ENCODE measurements around the gene OAF. TPM values are rescaled to one million over a fixed set of nuclear protein-coding genes. Genes with fewer than 3 reads are reported as not detected.
A peak's percentile ranks its signal among the peaks of the same experiment; 100 is the strongest.

Gene OAF
- total and polyA plus RNA-seq, 11 donors: 10.3 to 41.9 (median 19.9) TPM

GRCh38 chr11:120238968-120239620 is 28.3 kb downstream of the OAF start:
- H3K4me1 ChIP-seq: peaks cover 0 to 12% (median 0%) of the 10 kb centered on the region in 12 donors
- ATAC-seq (no peak), DNase-seq (no peak)
- no peaks in the 10 kb centered on the region for H3K9me3 ChIP-seq
- intact Hi-C loops (cut with DNase I): loop anchor here in 1 of 10 donors (10.0 kb wide), 1 partner anchor 446 kb away; no protein-coding TSS in a partner anchor
- H3K36me3 ChIP-seq: no peaks in the 10 kb centered on the region
- H3K27me3 ChIP-seq: peaks cover 19 to 62% (median 44%) of the 10 kb centered on the region in 9 donors
- 79 to 84% (median 82%) methylated on average over 11 of the region's 11 CpGs for WGBS, 4 donors
- H3K27ac ChIP-seq: no peak overlapping the region
- no peak overlapping the region for H3K4me3 ChIP-seq
- TF ChIP-seq POLR2A (IDR thresholded peaks at IDR 0.05): no peak
- TF ChIP-seq CTCF (IDR thresholded peaks at IDR 0.05): no peak

GRCh38 chr11:120239713-120240640 is 29.1 kb downstream of the OAF start, which contains the start of gene POU2F3:
TSS of gene POU2F3 (plus strand) at chr11:120240140. CDS start at chr11:120240344, 204 bp downstream.
- Histone ChIP-seq H3K27me3 (peaks cover 19 to 62% (median 46%) of the 10 kb centered on the region in 9 donors), H3K27ac (no peak within 1 kb of the TSS), H3K4me3 (no peak within 1 kb of the TSS), H3K36me3 (no peaks in the 10 kb centered on the region), H3K4me1 (peaks cover 0 to 12% (median 0%) of the 10 kb centered on the region in 12 donors), H3K9me3 (no peaks in the 10 kb centered on the region)
- intact Hi-C loops (cut with DNase I): loop anchor here in 1 of 10 donors (10.0 kb wide), 1 partner anchor 445 kb away; no protein-coding TSS in a partner anchor
- TF ChIP-seq CTCF (IDR thresholded peaks at IDR 0.05) (peak in 2 of 12 donors; percentile 8 to 20), POLR2A (IDR thresholded peaks at IDR 0.05) (no peak)
- DNase-seq (no peak), ATAC-seq (no peak)
- 6 to 18% (median 11%) methylated on average over 19 to 66 of the region's 66 CpGs for WGBS, 4 donors

GRCh38 chr11:120240866-120241265 is 30.0 kb downstream of the OAF start:
- no peak for TF ChIP-seq POLR2A (IDR thresholded peaks at IDR 0.05)
- no peak for TF ChIP-seq CTCF (IDR thresholded peaks at IDR 0.05)
- H3K36me3 ChIP-seq: no peaks in the 10 kb centered on the region
- no peak for ATAC-seq
- DNase-seq: no peak
- intact Hi-C loops (cut with DNase I): no loop called here
- peaks cover 0 to 9% (median 0%) of the 10 kb centered on the region in 12 donors for H3K4me1 ChIP-seq
- 86 to 94% (median 90%) methylated on average over 2 of the region's 2 CpGs for WGBS, 4 donors
- H3K27ac ChIP-seq: no peak overlapping the region
- H3K9me3 ChIP-seq: no peaks in the 10 kb centered on the region
- peaks cover 22 to 70% (median 46%) of the 10 kb centered on the region in 9 donors for H3K27me3 ChIP-seq
- H3K4me3 ChIP-seq: no peak overlapping the region

- ATAC-seq: no peak
- DNase-seq: no peak
- Histone ChIP-seq H3K27me3 (peaks cover 22 to 73% (median 46%) of the 10 kb centered on the region in 9 donors), H3K4me1 (peaks cover 0 to 8% (median 0%) of the 10 kb centered on the region in 12 donors), H3K36me3 (no peaks in the 10 kb centered on the region), H3K9me3 (no peaks in the 10 kb centered on the region), H3K27ac (no peak overlapping the region), H3K4me3 (no peak overlapping the region)
- 81 to 92% (median 87%) methylated on average over 7 of the region's 7 CpGs for WGBS, 4 donors
- intact Hi-C loops (cut with DNase I): no loop called here
- TF ChIP-seq CTCF (IDR thresholded peaks at IDR 0.05): no peak
- no peak for TF ChIP-seq POLR2A (IDR thresholded peaks at IDR 0.05)
Observed at GRCh38 chr11:120241277-120241676, 30.4 kb downstream of the OAF start.

All from heart left ventricle (tissue), 16 donors.